Neural progenitor cell (in vitro differentiated cells): ENCODE data around the gene RPP38.

ENCODE experiments used
- CTCF ChIP-seq: fragments of 200-600 bp; sonication (generic); IDR thresholded peaks from 2 replicates; pipeline ENCODE4 v1.5.1; 2017; ENCODE audit warnings: antibody characterized with exemption, mild to moderate bottlenecking
- EZH2 ChIP-seq: fragments of 200-600 bp; sonication (generic); IDR thresholded peaks from 2 replicates; pipeline ENCODE4 v1.6.1; 2017; ENCODE audit warnings: antibody characterized with exemption, mild to moderate bottlenecking, moderate library complexity
- EZH2phosphoT487 ChIP-seq: fragments of 200-600 bp; sonication (generic); IDR thresholded peaks from 2 replicates; pipeline ENCODE4 v1.6.1; 2017; ENCODE audit warnings: antibody characterized with exemption

- TF ChIP-seq CTCF = no peak
- no peak for TF ChIP-seq EZH2
- TF ChIP-seq EZH2phosphoT487 = no peak
Observed at GRCh38 chr10:15052121-15052520, 45.0 kb upstream of the RPP38 start.
